IMR-90 (cell line): ENCODE data around the gene TRAF3IP3. TPM values are rescaled to one million over a fixed set of nuclear protein-coding genes. Genes with fewer than 3 reads are reported as not detected.

ENCODE experiments used
- ATAC-seq: fragments of 200-7000 bp; cut with Tn5 transposase; 2 replicates; pipeline ENCODE4 v1.9.1; 2020; ENCODE audit warnings: low read depth, mild to moderate bottlenecking, moderate library complexity
- BruUV-seq: library from RNA; stranded (reverse); fragments of 400-500 nt; replicated peaks from 2 replicates; lab custom pipeline; 2021; lab: Mats Ljungman, UMichigan
- CTCF ChIA-PET: fragments of 300-600 bp; formaldehyde crosslinking; extraction: SDS; loops from one replicate; lab custom pipeline; 2021; ENCODE audit warnings: antibody characterized with exemption; lab: Yijun Ruan, JAX
- POLR2A ChIA-PET: fragments of 300-600 bp; sonication (Branson Sonifier 250); formaldehyde crosslinking; loops from one replicate; lab custom pipeline; 2022; ENCODE audit warnings: antibody characterized with exemption; ENCODE audit not compliant: unreplicated experiment; lab: Charles Lee
- DNase-seq: peaks from one replicate; pipeline ENCODE4 v3.0.0; 2013
- H2AFZ ChIP-seq: replicated peaks from 2 replicates; pipeline ENCODE3; 2013; ENCODE audit warnings: low read length, mild to moderate bottlenecking; ENCODE audit not compliant: poor library complexity
- H2AK5ac ChIP-seq: 2 replicates; pipeline ENCODE4 v1.6.1; 2013; ENCODE audit warnings: low read depth, low read length, inconsistent platforms
- H2AK9ac ChIP-seq: replicated peaks from 2 replicates; pipeline ENCODE3; 2013; ENCODE audit warnings: mild to moderate bottlenecking, low read depth, low read length, moderate library complexity; ENCODE audit not compliant: poor library complexity
- H2BK120ac ChIP-seq: 2 replicates; pipeline ENCODE4 v1.6.1; 2013; ENCODE audit warnings: low read depth, low read length, inconsistent platforms
- H2BK15ac ChIP-seq: 3 replicates; pipeline ENCODE4 v1.6.1; 2013; ENCODE audit warnings: low read depth, low read length, inconsistent platforms
- H2BK20ac ChIP-seq: 2 replicates; pipeline ENCODE4 v1.6.1; 2013; ENCODE audit warnings: low read depth, mild to moderate bottlenecking, inconsistent platforms, low read length, moderate library complexity
- H2BK5ac ChIP-seq: 2 replicates; pipeline ENCODE4 v1.6.1; 2013; ENCODE audit warnings: mild to moderate bottlenecking, low read depth, low read length, inconsistent platforms; ENCODE audit not compliant: poor library complexity, severe bottlenecking
- H3K14ac ChIP-seq: replicated peaks from 2 replicates; pipeline ENCODE4 v1.6.1; 2013; ENCODE audit warnings: low read depth, low read length, inconsistent platforms
- H3K18ac ChIP-seq: 2 replicates; pipeline ENCODE4 v1.6.1; 2013; ENCODE audit warnings: low read depth, low read length, control low read depth
- H3K23ac ChIP-seq: 2 replicates; pipeline ENCODE4 v1.6.1; 2013; ENCODE audit warnings: low read depth, low read length, inconsistent platforms
- H3K27ac ChIP-seq: 2 replicates; pipeline ENCODE4 v1.5.1; 2013; ENCODE audit warnings: mild to moderate bottlenecking, control low read depth, low read length; ENCODE audit not compliant: insufficient read depth
- H3K27me3 ChIP-seq: 2 replicates; pipeline ENCODE4 v1.6.1; 2013; ENCODE audit warnings: low read length; ENCODE audit not compliant: control insufficient read depth, insufficient read depth
- H3K36me3 ChIP-seq: 2 replicates; pipeline ENCODE4 v1.6.1; 2013; ENCODE audit warnings: low read length, mixed read lengths; ENCODE audit not compliant: control insufficient read depth, insufficient read depth
- H3K4ac ChIP-seq: 2 replicates; pipeline ENCODE4 v1.6.1; 2013; ENCODE audit warnings: low read depth, low read length, inconsistent platforms
- H3K4me1 ChIP-seq: 2 replicates; pipeline ENCODE4 v1.6.1; 2013; ENCODE audit warnings: low read length, mixed read lengths; ENCODE audit not compliant: control insufficient read depth, insufficient read depth
- H3K4me2 ChIP-seq: 2 replicates; pipeline ENCODE4 v1.6.1; 2013; ENCODE audit warnings: low read depth, mild to moderate bottlenecking, control low read depth, low read length, moderate library complexity
- H3K4me3 ChIP-seq: 2 replicates; pipeline ENCODE4 v1.5.1; 2013; ENCODE audit warnings: low read depth, mild to moderate bottlenecking, control low read depth, low read length, moderate library complexity; ENCODE audit not compliant: insufficient read depth
- H3K56ac ChIP-seq: 2 replicates; pipeline ENCODE4 v1.6.1; 2013; ENCODE audit warnings: low read length, inconsistent platforms; ENCODE audit not compliant: insufficient read depth; ENCODE audit errors: extremely low read depth
- H3K79me1 ChIP-seq, 2 experiments: 2 replicates each; pipeline ENCODE4 v1.6.1; 2013; ENCODE audit warnings: low read length in 2 of 2, inconsistent platforms in 1 of 2, low read depth in 1 of 2
- H3K9ac ChIP-seq: 2 replicates; pipeline ENCODE4 v1.6.1; 2013; ENCODE audit warnings: low read depth, low read length, control low read depth
- H3K9me1 ChIP-seq: 2 replicates; pipeline ENCODE4 v1.6.1; 2013; ENCODE audit warnings: low read length, inconsistent platforms; ENCODE audit not compliant: insufficient read depth
- H3K9me3 ChIP-seq: 2 replicates; pipeline ENCODE4 v1.6.1; 2013; ENCODE audit warnings: low read length; ENCODE audit not compliant: control insufficient read depth, insufficient read depth
- H4K20me1 ChIP-seq: 2 replicates; pipeline ENCODE4 v1.6.1; 2013; ENCODE audit warnings: low read length, inconsistent platforms; ENCODE audit not compliant: insufficient read depth
- H4K5ac ChIP-seq: 2 replicates; pipeline ENCODE4 v1.6.1; 2013; ENCODE audit warnings: mild to moderate bottlenecking, low read depth, low read length, control low read depth
- H4K8ac ChIP-seq, 2 experiments: 2 replicates each; pipeline ENCODE4 v1.6.1; 2013; ENCODE audit warnings: low read depth in 2 of 2, low read length in 2 of 2, control low read depth in 1 of 2, inconsistent platforms in 1 of 2
- H4K91ac ChIP-seq: 2 replicates; pipeline ENCODE4 v1.6.1; 2013; ENCODE audit warnings: low read depth, low read length, inconsistent platforms; ENCODE audit not compliant: insufficient read depth
- CEBPB ChIP-seq: IDR thresholded peaks from 2 replicates; pipeline ENCODE4 v1.6.1; 2012; ENCODE audit warnings: low read depth, low read length, improper control_type of control experiment
- CTCF ChIP-seq: conservative IDR thresholded peaks from 2 replicates; pipeline ENCODE4 v1.5.1; 2012; ENCODE audit warnings: mild to moderate bottlenecking, low read depth, low read length, improper control_type of control experiment
- FOS ChIP-seq: fragments of 150-350 bp; IDR thresholded peaks from 2 replicates; pipeline ENCODE4 v1.6.1; 2016; ENCODE audit warnings: low read depth, low read length
- POLR2A ChIP-seq: IDR thresholded peaks from 2 replicates; pipeline ENCODE4 v1.6.1; 2012; ENCODE audit warnings: mild to moderate bottlenecking, low read depth, low read length
- RAD21 ChIP-seq: IDR thresholded peaks from 2 replicates; pipeline ENCODE4 v1.6.1; 2012; ENCODE audit warnings: low read length, improper control_type of control experiment
- RCOR1 ChIP-seq: IDR thresholded peaks from 2 replicates; pipeline ENCODE4 v1.6.1; 2012; ENCODE audit warnings: mild to moderate bottlenecking, low read length, improper control_type of control experiment; ENCODE audit not compliant: insufficient replicate concordance
- RFX5 ChIP-seq: IDR thresholded peaks from 2 replicates; pipeline ENCODE4 v1.8.0; 2012; ENCODE audit warnings: low read depth, mild to moderate bottlenecking, low read length, moderate library complexity
- SMC3 ChIP-seq: fragments of 150-350 bp; IDR thresholded peaks from 2 replicates; pipeline ENCODE4 v1.6.1; 2016; ENCODE audit warnings: low read depth, mild to moderate bottlenecking, antibody characterized with exemption, low read length, moderate library complexity
- WGBS, 2 experiments: methylation state at CpG; one replicate each; pipeline versions ENCODE4 v1.1.5 to v1.1.7; 2013; ENCODE audit warnings: missing lambda C conversion rate in 2 of 2; ENCODE audit not compliant: insufficient read length in 1 of 2; ENCODE audit errors: extremely low coverage in 2 of 2; 5-methylcytosine and 5-hydroxymethylcytosine counted together
- dilution Hi-C: fragments of 300-500 bp; cut with HindIII; formaldehyde crosslinking; loops from one replicate; pipeline ENCODE4 v1.14.3; 2018; ENCODE audit warnings: low sequenced_read_pairs; ENCODE audit not compliant: unreplicated experiment
- in situ Hi-C: fragments of 300-500 bp; cut with MboI; formaldehyde crosslinking; loops from 3 replicates; pipeline ENCODE4 v1.14.3; 2019; ENCODE audit warnings: low sequenced_read_pairs, inconsistent platforms, mixed read lengths
- intact Hi-C: fragments of 100-400 bp; cut with micrococcal nuclease; formaldehyde crosslinking; loops from 2 replicates; pipeline ENCODE4 v1.10.0; 2022
- polyA plus RNA-seq, 3 experiments: library from polyadenylated mRNA; depleted of rRNA; stranded (reverse); fragments of >200 nt; gene quantifications; 2 replicates each; pipeline ENCODE4 v1.2.3, GENCODE V29; 2012; ENCODE audit warnings: low replicate concordance in 1 of 3
- total RNA-seq: library from RNA; depleted of rRNA; stranded (reverse); fragments of >200 nt; gene quantifications from 2 replicates; pipeline ENCODE4 v1.2.3, GENCODE V29; 2012

Gene TRAF3IP3
- total and polyA plus RNA-seq, 2 of the 4 experiments (the other 2 are of a cell fraction), result 0.12 to 0.18 TPM

- Histone ChIP-seq H4K20me1 (no peaks in the 10 kb centered on the region), H3K9ac (no peak overlapping the region)
- CTCF ChIA-PET, result no interaction called here
Measured at GRCh38 chr1:209800984-209801834, 45.4 kb downstream of the TRAF3IP3 start.

More at GRCh38 chr1:209800984-209801834, 45.4 kb downstream of the TRAF3IP3 start:
- Histone ChIP-seq H3K4me3 (no peak overlapping the region), H3K56ac (no peak overlapping the region), H2AK9ac (no peak overlapping the region), H3K36me3 (no peaks in the 10 kb centered on the region), H3K27ac (no peak overlapping the region), H3K79me1 (no peaks in the 10 kb centered on the region), H3K9me1 (peaks cover 1% of the 10 kb centered on the region; the same call in 1 of the 2 replicates), H2BK120ac (no peak overlapping the region), H3K14ac (no peak overlapping the region), H3K4me1 (no peaks in the 10 kb centered on the region), H4K5ac (no peak overlapping the region), H2AK5ac (no peak overlapping the region), H2BK20ac (no peak overlapping the region), H3K4me2 (no peak overlapping the region), H3K23ac (no peak overlapping the region), H3K4ac (no peak overlapping the region), H3K27me3 (peaks cover 2% of the 10 kb centered on the region), H2BK5ac (no peak overlapping the region), H3K9me3 (no peaks in the 10 kb centered on the region), H2AFZ (no peak overlapping the region), H4K8ac (no peak overlapping the region), H3K18ac (no peak overlapping the region), H2BK15ac (no peak overlapping the region), H4K91ac (no peak overlapping the region)
- whole genome bisulfite sequencing, 2 experiments, result no CpG with 5 or more reads among the region's 5 CpGs
- TF ChIP-seq POLR2A (no peak), RAD21 (no peak), RCOR1 (no peak), RFX5 (no peak), FOS (no peak), SMC3 (no peak), CEBPB (no peak), CTCF (no peak)
- ATAC-seq (no peak), DNase-seq (peak; percentile 42)
- no TSS peak for BruUV-seq
- in situ Hi-C loops, result no loop called here
- POLR2A ChIA-PET, result no interaction called here
- dilution Hi-C loops, result loop anchor here (25.0 kb wide), 1 partner anchor 186 kb away; no protein-coding TSS in a partner anchor
- intact Hi-C loops, result no loop called here
